Measurements from ENCODE around the gene EXT2. TPM values are rescaled to one million over a fixed set of nuclear protein-coding genes. Genes with fewer than 3 reads are reported as not detected.

Gene EXT2
- total and polyA plus RNA-seq, 3 donors from 2014 or later, result 47.5 to 71.2 (median 60.9) TPM

- TF ChIP-seq POLR2A (IDR thresholded peaks at IDR 0.05), result no peak
- no peak for TF ChIP-seq CTCF (IDR thresholded peaks at IDR 0.05)
- Histone ChIP-seq H3K27me3 (no peaks in the 10 kb centered on the region), H3K4me3 (no peak overlapping the region), H3K9me3 (no peaks in the 10 kb centered on the region), H3K27ac (no peak overlapping the region), H3K36me3 (ENCODE audit: low read depth, missing control alignments) (no peaks in the 10 kb centered on the region), H3K4me1 (no peaks in the 10 kb centered on the region)
- 78 to 80% methylated on average over 4 of the region's 4 CpGs for WGBS, 2 donors
- DNase-seq, result no peak
- intact Hi-C loops (cut with DNase I; ENCODE audit: low total_unique reads), result no loop called here
Measured at GRCh38 chr11:44125598-44125997, 30.1 kb downstream of the EXT2 start.

- WGBS, 2 donors, result 76 to 83% methylated on average over 2 of the region's 2 CpGs
Measured at GRCh38 chr11:44126304-44126703, 30.8 kb downstream of the EXT2 start.

GRCh38 chr11:44127130-44127529, 31.7 kb downstream of the EXT2 start:
- DNase-seq, result no peak
- Histone ChIP-seq H3K4me1 (no peaks in the 10 kb centered on the region), H3K9me3 (no peaks in the 10 kb centered on the region), H3K36me3 (ENCODE audit: low read depth, missing control alignments) (no peaks in the 10 kb centered on the region), H3K27me3 (no peaks in the 10 kb centered on the region), H3K27ac (no peak overlapping the region), H3K4me3 (no peak overlapping the region)
- TF ChIP-seq CTCF (IDR thresholded peaks at IDR 0.05), result no peak
- no peak for TF ChIP-seq POLR2A (IDR thresholded peaks at IDR 0.05)
- intact Hi-C loops (cut with DNase I; ENCODE audit: low total_unique reads), result no loop called here
- WGBS, 2 donors, result 93 to 97% methylated on average over 8 of the region's 8 CpGs

More at GRCh38 chr11:44126304-44126703, 30.8 kb downstream of the EXT2 start:
- TF ChIP-seq POLR2A (IDR thresholded peaks at IDR 0.05), result no peak
- no peak for TF ChIP-seq CTCF (IDR thresholded peaks at IDR 0.05)
- H3K27me3 ChIP-seq, result no peaks in the 10 kb centered on the region
- no peak overlapping the region for H3K4me3 ChIP-seq
- no peaks in the 10 kb centered on the region for H3K9me3 ChIP-seq
- H3K27ac ChIP-seq, result no peak overlapping the region
- no peaks in the 10 kb centered on the region for H3K4me1 ChIP-seq
- H3K36me3 ChIP-seq (ENCODE audit: low read depth, missing control alignments), result no peaks in the 10 kb centered on the region
- intact Hi-C loops (cut with DNase I; ENCODE audit: low total_unique reads), result no loop called here
- DNase-seq, result no peak

GRCh38 chr11:44128729-44129128, 33.3 kb downstream of the EXT2 start:
- Histone ChIP-seq H3K36me3 (ENCODE audit: low read depth, missing control alignments) (no peaks in the 10 kb centered on the region), H3K27ac (no peak overlapping the region), H3K4me3 (no peak overlapping the region), H3K27me3 (no peaks in the 10 kb centered on the region), H3K4me1 (no peaks in the 10 kb centered on the region), H3K9me3 (no peaks in the 10 kb centered on the region)
- DNase-seq, result no peak
- intact Hi-C loops (cut with DNase I; ENCODE audit: low total_unique reads), result no loop called here
- TF ChIP-seq CTCF (IDR thresholded peaks at IDR 0.05) (no peak), POLR2A (IDR thresholded peaks at IDR 0.05) (no peak)
- 91% methylated on average over 3 of the region's 3 CpGs for WGBS, 2 donors

- H3K4me3 ChIP-seq, result no peak overlapping the region
- no peaks in the 10 kb centered on the region for H3K4me1 ChIP-seq
- WGBS, 2 donors, result 78 to 81% methylated on average over 6 of the region's 6 CpGs
- no peaks in the 10 kb centered on the region for H3K9me3 ChIP-seq
- no peak overlapping the region for H3K27ac ChIP-seq
- no peaks in the 10 kb centered on the region for H3K36me3 ChIP-seq (ENCODE audit: low read depth, missing control alignments)
- no peak for TF ChIP-seq POLR2A (IDR thresholded peaks at IDR 0.05)
- TF ChIP-seq CTCF (IDR thresholded peaks at IDR 0.05), result no peak
- DNase-seq, result no peak
- no peaks in the 10 kb centered on the region for H3K27me3 ChIP-seq
- intact Hi-C loops (cut with DNase I; ENCODE audit: low total_unique reads), result no loop called here
Measured at GRCh38 chr11:44130751-44131150, 35.3 kb downstream of the EXT2 start.

Data from testis (tissue), 3 donors.